ENCODE results near the gene NRP2.

NRP2 gene

DNA sequence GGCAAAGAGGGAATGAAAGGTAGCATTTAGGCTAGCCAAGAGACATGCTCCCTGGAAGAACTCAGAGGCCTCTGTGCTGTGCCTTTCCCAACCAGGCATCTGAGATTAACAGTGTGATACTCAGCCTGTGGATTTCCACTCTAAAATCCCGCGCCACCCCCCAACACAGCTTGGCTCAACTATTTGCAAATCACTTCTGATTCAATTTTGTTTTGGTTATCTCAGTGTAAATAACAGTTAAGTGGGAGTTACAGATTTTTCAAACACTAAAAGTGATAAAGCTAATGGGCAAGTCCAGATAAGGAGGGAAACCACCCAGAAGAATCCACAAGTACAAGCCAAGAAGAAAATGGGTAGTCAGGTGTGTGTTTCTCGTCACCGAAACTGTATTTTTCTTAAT is 1.4 kb upstream of the NRP2 start:
- H3K4me2 ChIP-seq, result peak overlapping the region in 9 of 11 experiments; percentile 29 to 100 (median 98); a peak in 17 of 22 replicates
- no peak for TF ChIP-seq Cebpa-rat (IDR thresholded peaks at IDR 0.05)
- H3K9ac ChIP-seq, result no peak overlapping the region
- H3K9me3 ChIP-seq (replicated peaks in 1 of 11), result no peaks in the 10 kb centered on the region
- no peak overlapping the region for H3K4me3 ChIP-seq
- peaks cover 36 to 48% (median 45%) of the 10 kb centered on the region in 11 experiments for H3K27me3 ChIP-seq
- H4K20me1 ChIP-seq, result peaks cover 0 to 23% (median 7%) of the 10 kb centered on the region in 11 experiments; a peak in 9 of 22 replicates
- H3K36me3 ChIP-seq, result no peaks in the 10 kb centered on the region
- H3K4me1 ChIP-seq, result peaks cover 25 to 56% (median 52%) of the 10 kb centered on the region in 10 experiments
- H3K27ac ChIP-seq, result no peak overlapping the region

DNA sequence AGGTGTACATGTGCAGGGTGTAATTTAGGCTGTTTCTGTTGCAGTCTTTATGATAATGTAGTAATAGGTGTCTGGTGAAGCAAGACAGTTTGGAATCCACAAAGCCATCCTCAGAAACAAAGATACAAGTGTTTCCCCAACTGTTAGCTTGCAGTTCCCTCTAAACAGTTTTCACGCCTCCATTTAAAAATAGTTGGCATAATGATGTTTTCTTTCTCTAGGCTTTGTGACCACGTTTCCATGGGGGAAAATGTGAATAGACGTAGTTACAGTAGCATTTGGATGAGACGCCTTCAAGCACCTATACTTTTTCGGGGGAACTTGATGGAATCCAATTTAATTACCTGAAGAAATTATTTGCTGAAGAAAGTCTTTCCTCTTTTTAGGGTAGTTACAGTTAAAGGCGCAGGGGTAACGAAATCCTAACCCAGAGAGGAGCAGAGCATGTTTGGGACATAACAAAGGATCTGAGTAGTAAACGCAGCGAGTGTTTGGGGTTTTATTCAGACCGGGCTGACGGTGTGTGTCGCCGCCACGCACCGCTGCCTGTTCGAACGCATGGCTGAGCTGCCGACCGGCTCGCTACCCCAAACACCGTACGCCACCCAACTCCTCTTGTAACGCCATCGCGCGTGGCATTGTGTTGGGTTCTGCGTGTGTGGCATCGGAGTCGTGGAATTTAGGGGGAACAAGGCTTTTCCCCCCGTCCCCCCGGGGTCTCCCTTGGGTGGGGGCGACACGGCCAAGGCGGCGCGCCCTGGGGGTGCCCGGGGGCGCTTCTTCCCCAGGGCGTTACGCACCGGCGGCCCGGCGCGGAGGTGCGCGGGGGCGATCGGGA is 681 bp upstream of the NRP2 start:
- Histone ChIP-seq H3K4me3 (peak overlapping the region; percentile 65 to 75 (median 68)), H3K4me2 (peak overlapping the region; percentile 97 to 100 (median 98)), H3K4me1 (peaks cover 30 to 63% (median 59%) of the 10 kb centered on the region in 10 experiments), H3K27me3 (peaks cover 43 to 55% (median 52%) of the 10 kb centered on the region in 11 experiments), H3K27ac (peak overlapping the region; percentile 42 to 67 (median 59); a peak in 21 of 22 replicates), H3K36me3 (no peaks in the 10 kb centered on the region), H3K9me3 (replicated peaks in 1 of 11) (no peaks in the 10 kb centered on the region), H4K20me1 (peaks cover 0 to 25% (median 7%) of the 10 kb centered on the region in 11 experiments; a peak in 9 of 22 replicates), H3K9ac (peak overlapping the region; percentile 62 to 84 (median 72))
- TF ChIP-seq Cebpa-rat (IDR thresholded peaks at IDR 0.05), result no peak

DNA sequence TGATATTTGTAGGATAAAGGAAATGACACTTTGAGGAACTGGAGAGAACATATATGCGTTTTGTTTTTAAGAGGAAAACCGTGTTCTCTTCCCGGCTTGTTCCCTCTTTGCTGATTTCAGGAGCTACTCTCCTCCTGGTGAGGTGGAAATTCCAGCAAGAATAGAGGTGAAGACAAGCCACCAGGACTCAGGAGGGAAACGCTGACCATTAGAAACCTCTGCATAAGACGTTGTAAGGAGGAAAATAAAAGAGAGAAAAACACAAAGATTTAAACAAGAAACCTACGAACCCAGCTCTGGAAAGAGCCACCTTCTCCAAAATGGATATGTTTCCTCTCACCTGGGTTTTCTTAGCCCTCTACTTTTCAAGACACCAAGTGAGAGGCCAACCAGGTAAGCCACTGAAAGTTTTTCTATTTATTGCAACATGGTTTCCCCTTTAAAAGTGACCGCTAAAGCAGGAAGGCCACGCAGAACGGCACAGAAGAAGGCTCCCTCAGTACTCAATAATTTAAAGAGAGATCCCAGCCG is 735 bp downstream of the NRP2 start:
- H3K4me1 ChIP-seq, result peaks cover 44 to 74% (median 66%) of the 10 kb centered on the region in 10 experiments
- H3K36me3 ChIP-seq, result no peaks in the 10 kb centered on the region
- H3K9ac ChIP-seq, result peak overlapping the region; percentile 62 to 84 (median 72); a peak in 21 of 22 replicates
- H3K9me3 ChIP-seq (replicated peaks in 1 of 11), result no peaks in the 10 kb centered on the region
- no peak for TF ChIP-seq Cebpa-rat (IDR thresholded peaks at IDR 0.05)
- H3K4me3 ChIP-seq, result peak overlapping the region; percentile 65 to 75 (median 68)
- peak overlapping the region in 6 of 11 experiments; percentile 30 to 66 (median 58); a peak in 8 of 22 replicates for H3K27ac ChIP-seq
- peak overlapping the region; percentile 97 to 100 (median 98) for H3K4me2 ChIP-seq
- H3K27me3 ChIP-seq, result peaks cover 57 to 69% (median 66%) of the 10 kb centered on the region in 11 experiments
- peaks cover 0 to 39% (median 7%) of the 10 kb centered on the region in 11 experiments; a peak in 9 of 22 replicates for H4K20me1 ChIP-seq

DNA sequence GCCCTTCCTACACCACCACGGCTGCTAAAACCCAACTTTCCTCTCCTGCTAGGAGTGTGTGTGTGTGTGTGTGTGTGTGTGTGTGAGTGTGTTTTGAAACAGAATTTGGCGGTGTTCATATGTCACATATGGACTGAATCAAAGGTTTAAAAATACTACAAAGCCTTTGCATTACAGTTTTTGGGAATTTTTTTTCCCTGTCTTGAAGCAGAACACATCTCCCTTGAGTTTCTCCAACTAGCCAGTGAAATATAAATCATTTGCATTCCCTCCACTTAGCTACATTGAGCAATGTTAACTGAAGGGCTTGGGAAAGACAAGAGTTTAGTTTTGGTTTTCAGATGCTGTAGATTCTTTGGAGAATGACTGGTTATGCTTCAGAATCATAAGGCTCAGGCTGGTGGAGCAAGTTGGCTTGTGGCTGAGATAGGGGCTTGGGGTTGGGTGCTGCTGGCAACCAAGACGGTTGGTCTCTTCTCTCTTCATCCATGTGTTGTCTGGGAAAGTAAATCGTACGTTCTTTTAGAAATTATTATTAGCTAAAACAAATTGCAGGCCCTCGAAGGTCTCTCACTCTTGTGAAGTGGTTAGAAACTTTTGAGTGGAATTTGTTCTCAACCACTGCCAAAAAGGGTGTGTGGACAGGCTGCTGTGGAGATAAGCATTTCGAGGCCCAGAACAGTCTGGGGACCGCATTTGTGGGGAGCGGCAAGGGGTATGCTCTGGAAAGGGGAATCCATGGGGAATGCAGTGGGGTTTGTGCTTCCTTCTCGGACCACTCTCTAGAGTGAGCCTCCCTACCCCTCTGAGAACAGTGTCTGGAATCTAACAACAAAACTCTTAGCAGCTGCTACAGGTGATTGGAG is 1.4 kb downstream of the NRP2 start:
- TF ChIP-seq Cebpa-rat (IDR thresholded peaks at IDR 0.05), result no peak
- Histone ChIP-seq H3K9ac (peak overlapping the region in 4 of 11 experiments; percentile 77 to 84 (median 78); a peak in 7 of 22 replicates), H3K4me3 (peak overlapping the region in 8 of 10 experiments; percentile 65 to 75 (median 68); a peak in 14 of 20 replicates), H4K20me1 (peaks cover 0 to 46% (median 7%) of the 10 kb centered on the region in 11 experiments; a peak in 9 of 22 replicates), H3K36me3 (no peaks in the 10 kb centered on the region), H3K4me1 (peaks cover 45 to 79% (median 66%) of the 10 kb centered on the region in 10 experiments), H3K9me3 (replicated peaks in 1 of 11) (no peaks in the 10 kb centered on the region), H3K27ac (peak overlapping the region in 2 of 11 experiments; percentile 1 to 63; a peak in 2 of 22 replicates), H3K4me2 (peak overlapping the region; percentile 97 to 100 (median 98)), H3K27me3 (peaks cover 61 to 75% (median 71%) of the 10 kb centered on the region in 11 experiments)

DNA sequence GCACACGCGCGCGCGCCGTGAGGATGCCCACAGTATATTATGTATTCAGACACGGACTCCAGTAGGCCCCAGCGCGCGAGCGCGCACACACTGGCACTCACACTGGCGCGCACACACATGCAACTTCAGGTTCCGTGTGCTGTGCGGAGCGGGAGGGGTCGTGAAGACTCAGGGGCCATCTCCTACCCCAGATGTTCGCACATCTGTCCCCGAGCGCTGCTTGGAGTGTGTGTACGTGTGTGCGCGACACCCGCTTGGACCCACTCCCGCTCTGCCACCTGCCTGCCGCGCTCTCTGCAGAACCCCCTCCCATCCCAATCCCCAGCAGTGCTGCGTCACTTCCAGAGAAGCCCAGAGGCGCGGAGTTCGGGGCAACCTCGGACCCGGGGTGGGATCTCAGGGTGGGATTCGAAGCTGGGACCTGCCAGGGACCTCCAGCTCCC is 2.6 kb downstream of the NRP2 start:
- Histone ChIP-seq H3K9me3 (replicated peaks in 1 of 11) (no peaks in the 10 kb centered on the region), H3K36me3 (no peaks in the 10 kb centered on the region), H4K20me1 (peaks cover 0 to 57% (median 7%) of the 10 kb centered on the region in 11 experiments; a peak in 9 of 22 replicates), H3K27me3 (peaks cover 61 to 79% (median 71%) of the 10 kb centered on the region in 11 experiments), H3K4me3 (peak overlapping the region; percentile 62 to 73 (median 65)), H3K4me2 (peak overlapping the region; percentile 97 to 100 (median 98)), H3K4me1 (peaks cover 45 to 79% (median 66%) of the 10 kb centered on the region in 10 experiments), H3K9ac (peak overlapping the region in 5 of 11 experiments; percentile 54 to 84 (median 66); a peak in 6 of 22 replicates), H3K27ac (no peak overlapping the region; a peak in 1 of 22 replicates)
- TF ChIP-seq Cebpa-rat (IDR thresholded peaks at IDR 0.05), result no peak

GRCh38 chr2:205685314-205686055 is 3.2 kb downstream of the NRP2 start:
- no peak for TF ChIP-seq Cebpa-rat (IDR thresholded peaks at IDR 0.05)
- peak overlapping the region; percentile 97 to 100 (median 98) for H3K4me2 ChIP-seq
- H3K36me3 ChIP-seq, result no peaks in the 10 kb centered on the region
- no peaks in the 10 kb centered on the region for H3K9me3 ChIP-seq (replicated peaks in 1 of 11)
- peak overlapping the region; percentile 46 to 84 (median 61); a peak in 21 of 22 replicates for H3K9ac ChIP-seq
- peaks cover 41 to 74% (median 61%) of the 10 kb centered on the region in 10 experiments for H3K4me1 ChIP-seq
- H3K27me3 ChIP-seq, result peaks cover 61 to 79% (median 71%) of the 10 kb centered on the region in 11 experiments
- peak overlapping the region; percentile 62 to 73 (median 65) for H3K4me3 ChIP-seq
- H4K20me1 ChIP-seq, result peaks cover 0 to 61% (median 7%) of the 10 kb centered on the region in 11 experiments; a peak in 9 of 22 replicates
- peak overlapping the region in 7 of 11 experiments; percentile 14 to 39 (median 29); a peak in 4 of 22 replicates for H3K27ac ChIP-seq

GRCh38 chr2:205686056-205686782 is 3.9 kb downstream of the NRP2 start:
- Histone ChIP-seq H3K4me1 (peaks cover 35 to 68% (median 54%) of the 10 kb centered on the region in 10 experiments), H3K4me3 (peak overlapping the region; percentile 62 to 73 (median 65)), H4K20me1 (peaks cover 0 to 68% (median 7%) of the 10 kb centered on the region in 11 experiments; a peak in 9 of 22 replicates), H3K36me3 (no peaks in the 10 kb centered on the region), H3K4me2 (peak overlapping the region; percentile 97 to 100 (median 98)), H3K27me3 (peaks cover 61 to 79% (median 71%) of the 10 kb centered on the region in 11 experiments), H3K9ac (peak overlapping the region; percentile 46 to 84 (median 61)), H3K27ac (peak overlapping the region in 4 of 11 experiments; percentile 1 to 38 (median 21); a peak in 4 of 22 replicates), H3K9me3 (replicated peaks in 1 of 11) (no peaks in the 10 kb centered on the region)
- TF ChIP-seq Cebpa-rat (IDR thresholded peaks at IDR 0.05), result no peak

Measured in BLaER1 treated with 17β-estradiol and CSF1 and Interleukin-3, amounts not matched to agents 10 nM and 100 nM (cell line).